Erythroblast (primary cell): Measurements from ENCODE around the gene CKS1B.

Source experiments
- GATA1 ChIP-seq: IDR thresholded peaks from 2 replicates; pipeline ENCODE4 v1.6.1; 2011; ENCODE audit warnings: low read depth, mild to moderate bottlenecking, control low read depth, low read length, moderate library complexity
- POLR2A ChIP-seq: IDR thresholded peaks from 2 replicates; pipeline ENCODE4 v1.6.1; 2011; ENCODE audit warnings: mild to moderate bottlenecking, low read length

DNA sequence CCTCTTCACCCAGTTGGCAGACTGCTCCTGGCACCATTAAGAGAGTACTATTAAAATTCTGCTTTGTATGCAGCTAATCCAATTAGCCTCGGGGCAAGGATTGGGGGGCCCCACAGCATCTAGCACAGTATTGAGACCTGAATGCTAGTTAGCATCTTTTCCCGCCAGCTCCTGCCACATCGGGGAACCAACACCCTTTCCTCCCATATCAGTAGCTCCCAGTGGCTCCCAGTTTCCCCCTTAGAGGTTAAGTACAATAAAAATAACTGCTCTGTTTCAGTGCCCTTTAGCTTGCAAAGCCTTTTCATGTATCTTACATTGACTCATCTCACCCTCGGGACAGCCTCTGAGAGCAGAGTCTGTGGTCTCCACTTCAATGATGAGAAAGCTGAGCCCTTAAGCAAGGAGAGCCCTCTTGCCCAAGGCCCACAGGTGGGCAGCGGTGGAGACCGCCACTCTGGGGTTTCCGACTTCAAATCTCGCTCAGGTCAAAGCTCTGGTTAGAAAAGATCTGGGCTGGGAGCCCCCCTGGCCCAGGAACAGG lies 33.8 kb upstream of the CKS1B start:
- TF ChIP-seq POLR2A (no peak), GATA1 (no peak)
